Choroid plexus epithelial cell (primary cell): ENCODE results near the gene LRRC1.

Source experiments
- DNase-seq: peaks from one replicate; pipeline ENCODE4 v3.0.0-alpha.2; 2010; ENCODE audit warnings: low read depth
- H3K4me3 ChIP-seq: 2 replicates; pipeline ENCODE4 v1.5.1; 2011; ENCODE audit warnings: low read depth, mild to moderate bottlenecking, control low read depth, low read length, moderate library complexity
- CTCF ChIP-seq: conservative IDR thresholded peaks from 2 replicates; pipeline ENCODE4 v1.5.1; 2011; ENCODE audit warnings: low read depth, mild to moderate bottlenecking, control low read depth, inconsistent platforms, low read length, moderate library complexity

Gene LRRC1

GRCh38 chr6:53813096-53813495 is 18.3 kb downstream of the LRRC1 start:
- no peak for TF ChIP-seq CTCF
- no peak overlapping the region for H3K4me3 ChIP-seq
- no peak for DNase-seq

GRCh38 chr6:53813801-53814200 is 19.0 kb downstream of the LRRC1 start:
- no peak for TF ChIP-seq CTCF
- no peak overlapping the region for H3K4me3 ChIP-seq
- DNase-seq: no peak

GRCh38 chr6:53814353-53814752 is 19.5 kb downstream of the LRRC1 start:
- DNase-seq: no peak
- no peak for TF ChIP-seq CTCF
- no peak overlapping the region for H3K4me3 ChIP-seq

- TF ChIP-seq CTCF: no peak
These were observed 20.7 kb downstream of the LRRC1 start for GRCh38 chr6:53815381-53816119.

GRCh38 chr6:53818858-53819609 is 24.2 kb downstream of the LRRC1 start:
- no peak overlapping the region for H3K4me3 ChIP-seq
- DNase-seq: no peak
- no peak for TF ChIP-seq CTCF

More at GRCh38 chr6:53815381-53816119, 20.7 kb downstream of the LRRC1 start:
- DNase-seq: peak; percentile 46
- H3K4me3 ChIP-seq: no peak overlapping the region

- DNase-seq: no peak
- no peak for TF ChIP-seq CTCF
- H3K4me3 ChIP-seq: no peak overlapping the region
These were observed 27.8 kb downstream of the LRRC1 start for GRCh38 chr6:53822401-53823125.
